Measurements from ENCODE around the gene TMEM30A.

TMEM30A gene

GRCh38 chr6:75211920-75212590 is 72.5 kb downstream of the TMEM30A start:
- DNase-seq = no peak

GRCh38 chr6:75210885-75211739 is 73.5 kb downstream of the TMEM30A start:
- DNase-seq = peak; percentile 42

- no peak for DNase-seq
Observed at GRCh38 chr6:75209184-75209723, 75.3 kb downstream of the TMEM30A start.

- peak; percentile 70 for DNase-seq
Observed at GRCh38 chr6:75208298-75209183, 76.1 kb downstream of the TMEM30A start.

- no peak for DNase-seq
Observed at GRCh38 chr6:75206576-75207342, 77.8 kb downstream of the TMEM30A start.

GRCh38 chr6:75205776-75206575 is 78.6 kb downstream of the TMEM30A start, which contains the start of gene COL12A1:
Gene COL12A1 (minus strand): TSS chr6:75206053. CDS start chr6:75202792, 3,261 bp downstream.
- peak; percentile 58 for DNase-seq

- DNase-seq = no peak
Observed at GRCh38 chr6:75204959-75205775, 79.4 kb downstream of the TMEM30A start.

GRCh38 chr6:75204217-75204958 is 80.2 kb downstream of the TMEM30A start:
- peak; percentile 40 for DNase-seq

GRCh38 chr6:75203721-75204120 is 80.9 kb downstream of the TMEM30A start:
- no peak for DNase-seq

Measured in NCI-H146 (cell line).